HepG2 (cell line): ENCODE results near the gene TSEN54. TPM values are rescaled to one million over a fixed set of nuclear protein-coding genes. Genes with fewer than 3 reads are reported as not detected.
A peak's percentile ranks its signal among the peaks of the same experiment; 100 is the strongest.

Experiments
- ATM ChIP-seq: fragments of 450-650 bp; IDR thresholded peaks from 2 replicates; pipeline ENCODE4 v1.7.1; 2017; ENCODE audit warnings: mild to moderate bottlenecking, borderline replicate concordance
- GATAD2A ChIP-seq: IDR thresholded peaks from 2 replicates; pipeline ENCODE4 v1.6.1; 2016
- GPN1 ChIP-seq: sonication (generic); formaldehyde crosslinking; IDR thresholded peaks from 2 replicates; pipeline ENCODE4 v1.5.1; 2020; ENCODE audit warnings: missing genetic modification reagents, borderline replicate concordance
- HDAC2 ChIP-seq: sonication (generic); formaldehyde crosslinking; IDR thresholded peaks from 2 replicates; pipeline ENCODE4 v1.4.0; 2020; ENCODE audit warnings: missing genetic modification reagents
- HNF4A ChIP-seq: sonication (generic); formaldehyde crosslinking; IDR thresholded peaks from 2 replicates; pipeline ENCODE4 v1.4.0; 2020; ENCODE audit warnings: missing genetic modification reagents
- HNF4G ChIP-seq, 2 experiments: sonication (generic) in 1 of 2; formaldehyde crosslinking in 1 of 2; IDR thresholded peaks; 2 replicates each; pipeline versions ENCODE4 v1.4.0 to v1.6.1; 2011 to 2020; ENCODE audit warnings: borderline replicate concordance in 2 of 2, low read depth in 2 of 2, mild to moderate bottlenecking in 2 of 2, low read length in 1 of 2, missing genetic modification reagents in 1 of 2, moderate library complexity in 1 of 2
- HOXA3 ChIP-seq: sonication (generic); formaldehyde crosslinking; IDR thresholded peaks from 2 replicates; pipeline ENCODE4 v1.5.0; 2020; ENCODE audit warnings: missing genetic modification reagents
- KMT2A ChIP-seq: sonication (generic); formaldehyde crosslinking; IDR thresholded peaks from 2 replicates; pipeline ENCODE4 v1.4.0; 2020; ENCODE audit warnings: missing genetic modification reagents
- RBFOX2 ChIP-seq: fragments of 200-400 bp; formaldehyde crosslinking; IDR thresholded peaks from 2 replicates; pipeline ENCODE4 v1.6.1; 2017; ENCODE audit warnings: low read depth, mild to moderate bottlenecking, low read length
- XRCC5 ChIP-seq: fragments of 200-400 bp; formaldehyde crosslinking; optimal IDR thresholded peaks from 2 replicates; pipeline ENCODE3; 2017; ENCODE audit warnings: mild to moderate bottlenecking, low read length
- ZFP90 ChIP-seq: sonication (generic); formaldehyde crosslinking; IDR thresholded peaks from 2 replicates; pipeline ENCODE4 v1.8.0; 2022; ENCODE audit warnings: missing genetic modification reagents, mild to moderate bottlenecking, inconsistent platforms, borderline replicate concordance
- ZNF430 ChIP-seq: sonication (generic); formaldehyde crosslinking; IDR thresholded peaks from 2 replicates; pipeline ENCODE4 v1.9.0; 2021; ENCODE audit warnings: mild to moderate bottlenecking, missing genetic modification reagents
- ZNF766 ChIP-seq: sonication (generic); formaldehyde crosslinking; IDR thresholded peaks from 2 replicates; pipeline ENCODE4 v1.5.0; 2020; ENCODE audit warnings: missing genetic modification reagents, borderline replicate concordance
- ZNF768 ChIP-seq: sonication (generic); formaldehyde crosslinking; IDR thresholded peaks from 2 replicates; pipeline ENCODE4 v1.4.0; 2020; ENCODE audit warnings: missing genetic modification reagents
- polyA plus RNA-seq, 8 experiments: library from polyadenylated mRNA; depleted of rRNA in 3 of 8; stranded (reverse) in 7 of 8; unstranded in 1 of 8; fragments of >200 nt; fragmentation: Illumina TruSeq in 4 of 8; extraction: Trizol in 4 of 8; gene quantifications; 2 replicates each; pipeline versions ENCODE4 v1.2.1 to v1.2.3, GENCODE V29; 2011 to 2016; ENCODE audit warnings: low read depth in 4 of 8, missing spikeins in 1 of 8, mixed read lengths in 1 of 8; ENCODE audit not compliant: insufficient read depth in 1 of 8
- total RNA-seq, 5 experiments: library from RNA; depleted of rRNA; stranded (reverse); fragments of >200 nt; fragmentation: Illumina TruSeq; extraction: Trizol; gene quantifications; 2 replicates each; pipeline ENCODE4 v1.2.3, GENCODE V29; 2016; ENCODE audit warnings: low read depth in 1 of 5
- TF ChIP-seq, protein P1 (sequence below): IDR thresholded peaks from 2 replicates; pipeline ENCODE4 v1.6.1; 2016; ENCODE audit warnings: low read depth, missing genetic modification reagents, missing compliant biosample characterization
- TF ChIP-seq, protein P2 (sequence below): sonication (generic); formaldehyde crosslinking; IDR thresholded peaks from 2 replicates; pipeline ENCODE4 v1.8.0; 2023; ENCODE audit warnings: mild to moderate bottlenecking, missing genetic modification reagents
- TF ChIP-seq, protein P3 (sequence below): sonication (generic); formaldehyde crosslinking; IDR thresholded peaks from 2 replicates; pipeline ENCODE4 v1.5.0; 2020; ENCODE audit warnings: mild to moderate bottlenecking, missing genetic modification reagents, moderate library complexity
- TF ChIP-seq, protein P4 (sequence below), 2 experiments: sonication (generic) in 1 of 2; formaldehyde crosslinking in 1 of 2; IDR thresholded peaks; 2 replicates each; pipeline versions ENCODE4 v1.4.0 to v1.6.1; 2018 to 2020; ENCODE audit warnings: missing genetic modification reagents in 2 of 2, borderline replicate concordance in 1 of 2, low read depth in 1 of 2, mild to moderate bottlenecking in 1 of 2, missing biosample characterization in 1 of 2

TSEN54 gene
- total and polyA plus RNA-seq, 2 of the 13 experiments (the other 11 are each of a cell fraction or from before 2014, with no cell fraction given) = 62.9 to 63.3 TPM

DNA sequence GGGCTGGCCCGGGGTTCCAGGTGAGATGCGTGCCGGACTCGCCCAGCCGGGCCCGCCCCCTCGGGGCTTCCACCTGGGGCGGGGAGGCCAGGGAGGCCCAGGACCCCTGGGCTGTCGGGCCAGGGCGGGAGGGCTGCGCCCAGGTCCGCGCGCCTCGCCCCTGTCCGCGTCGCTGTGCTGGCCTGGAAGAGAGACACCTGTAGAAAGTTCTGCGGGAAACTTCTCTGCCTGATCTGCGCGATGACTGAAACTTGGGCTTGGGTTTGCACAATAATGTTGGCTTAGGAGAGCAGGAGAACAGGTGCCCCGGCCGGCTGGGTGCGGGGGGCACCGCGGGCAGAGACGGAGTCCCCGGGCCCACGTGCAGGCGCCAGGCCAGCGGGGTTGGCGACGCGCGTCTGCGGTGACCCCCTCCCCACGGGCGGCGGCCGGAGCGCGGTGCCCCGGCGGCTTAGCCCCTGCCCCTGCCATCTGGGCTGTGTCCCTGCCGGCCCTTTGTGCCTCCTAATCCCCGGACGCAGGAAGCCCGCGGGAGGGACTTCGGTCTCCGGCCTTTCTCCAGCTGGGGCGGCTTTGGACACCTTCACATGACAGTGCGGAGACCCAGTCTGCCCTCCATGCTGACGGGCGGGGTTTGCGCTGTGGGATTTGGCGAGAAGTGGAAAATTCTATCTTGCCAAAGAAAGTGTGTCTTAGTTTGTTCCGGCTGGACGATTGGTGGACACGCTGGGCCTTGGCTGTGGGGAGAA is 9.7 kb downstream of the TSEN54 start (continued):
- TF ChIP-seq, protein P1, sequence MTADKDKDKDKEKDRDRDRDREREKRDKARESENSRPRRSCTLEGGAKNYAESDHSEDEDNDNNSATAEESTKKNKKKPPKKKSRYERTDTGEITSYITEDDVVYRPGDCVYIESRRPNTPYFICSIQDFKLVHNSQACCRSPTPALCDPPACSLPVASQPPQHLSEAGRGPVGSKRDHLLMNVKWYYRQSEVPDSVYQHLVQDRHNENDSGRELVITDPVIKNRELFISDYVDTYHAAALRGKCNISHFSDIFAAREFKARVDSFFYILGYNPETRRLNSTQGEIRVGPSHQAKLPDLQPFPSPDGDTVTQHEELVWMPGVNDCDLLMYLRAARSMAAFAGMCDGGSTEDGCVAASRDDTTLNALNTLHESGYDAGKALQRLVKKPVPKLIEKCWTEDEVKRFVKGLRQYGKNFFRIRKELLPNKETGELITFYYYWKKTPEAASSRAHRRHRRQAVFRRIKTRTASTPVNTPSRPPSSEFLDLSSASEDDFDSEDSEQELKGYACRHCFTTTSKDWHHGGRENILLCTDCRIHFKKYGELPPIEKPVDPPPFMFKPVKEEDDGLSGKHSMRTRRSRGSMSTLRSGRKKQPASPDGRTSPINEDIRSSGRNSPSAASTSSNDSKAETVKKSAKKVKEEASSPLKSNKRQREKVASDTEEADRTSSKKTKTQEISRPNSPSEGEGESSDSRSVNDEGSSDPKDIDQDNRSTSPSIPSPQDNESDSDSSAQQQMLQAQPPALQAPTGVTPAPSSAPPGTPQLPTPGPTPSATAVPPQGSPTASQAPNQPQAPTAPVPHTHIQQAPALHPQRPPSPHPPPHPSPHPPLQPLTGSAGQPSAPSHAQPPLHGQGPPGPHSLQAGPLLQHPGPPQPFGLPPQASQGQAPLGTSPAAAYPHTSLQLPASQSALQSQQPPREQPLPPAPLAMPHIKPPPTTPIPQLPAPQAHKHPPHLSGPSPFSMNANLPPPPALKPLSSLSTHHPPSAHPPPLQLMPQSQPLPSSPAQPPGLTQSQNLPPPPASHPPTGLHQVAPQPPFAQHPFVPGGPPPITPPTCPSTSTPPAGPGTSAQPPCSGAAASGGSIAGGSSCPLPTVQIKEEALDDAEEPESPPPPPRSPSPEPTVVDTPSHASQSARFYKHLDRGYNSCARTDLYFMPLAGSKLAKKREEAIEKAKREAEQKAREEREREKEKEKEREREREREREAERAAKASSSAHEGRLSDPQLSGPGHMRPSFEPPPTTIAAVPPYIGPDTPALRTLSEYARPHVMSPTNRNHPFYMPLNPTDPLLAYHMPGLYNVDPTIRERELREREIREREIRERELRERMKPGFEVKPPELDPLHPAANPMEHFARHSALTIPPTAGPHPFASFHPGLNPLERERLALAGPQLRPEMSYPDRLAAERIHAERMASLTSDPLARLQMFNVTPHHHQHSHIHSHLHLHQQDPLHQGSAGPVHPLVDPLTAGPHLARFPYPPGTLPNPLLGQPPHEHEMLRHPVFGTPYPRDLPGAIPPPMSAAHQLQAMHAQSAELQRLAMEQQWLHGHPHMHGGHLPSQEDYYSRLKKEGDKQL = no peak
- peak; percentile 58 for TF ChIP-seq XRCC5
- TF ChIP-seq RBFOX2 = 0 out of 2 replicates have a peak, but pooled peaks have one; percentile 50
- peak; percentile 23; the same call in 1 of the 2 replicates for TF ChIP-seq ZNF430
- peak; percentile 70 for TF ChIP-seq HNF4A (CRISPR knock-in tag)
- TF ChIP-seq ZFP90 (CRISPR knock-in tag) = no peak; the same call in 1 of the 2 replicates
- TF ChIP-seq ZNF768 = peak; percentile 44; the same call in 1 of the 2 replicates
- TF ChIP-seq HNF4G (IDR thresholded peaks at IDR 0.05; ENCODE audit: borderline replicate concordance, low read depth, low read length) = peak; percentile 42; the same call in 1 of the 2 replicates
- TF ChIP-seq HNF4G (CRISPR knock-in tag; IDR thresholded peaks at IDR 0.05; ENCODE audit: borderline replicate concordance, low read depth) = no peak
- TF ChIP-seq GPN1 (CRISPR knock-in tag) = no peak
- 0 out of 2 replicates have a peak, but pooled peaks have one; percentile 66 for TF ChIP-seq ZNF766 (CRISPR knock-in tag)
- no peak for TF ChIP-seq GATAD2A (CRISPR knock-in tag)
- TF ChIP-seq, protein P2, sequence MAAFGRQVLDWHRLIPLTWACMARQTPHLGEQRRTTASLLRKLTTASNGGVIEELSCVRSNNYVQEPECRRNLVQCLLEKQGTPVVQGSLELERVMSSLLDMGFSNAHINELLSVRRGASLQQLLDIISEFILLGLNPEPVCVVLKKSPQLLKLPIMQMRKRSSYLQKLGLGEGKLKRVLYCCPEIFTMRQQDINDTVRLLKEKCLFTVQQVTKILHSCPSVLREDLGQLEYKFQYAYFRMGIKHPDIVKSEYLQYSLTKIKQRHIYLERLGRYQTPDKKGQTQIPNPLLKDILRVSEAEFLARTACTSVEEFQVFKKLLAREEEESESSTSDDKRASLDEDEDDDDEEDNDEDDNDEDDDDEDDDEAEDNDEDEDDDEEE (CRISPR knock-in tag) = 0 out of 2 replicates have a peak, but pooled peaks have one; percentile 58
- TF ChIP-seq, protein P3, sequence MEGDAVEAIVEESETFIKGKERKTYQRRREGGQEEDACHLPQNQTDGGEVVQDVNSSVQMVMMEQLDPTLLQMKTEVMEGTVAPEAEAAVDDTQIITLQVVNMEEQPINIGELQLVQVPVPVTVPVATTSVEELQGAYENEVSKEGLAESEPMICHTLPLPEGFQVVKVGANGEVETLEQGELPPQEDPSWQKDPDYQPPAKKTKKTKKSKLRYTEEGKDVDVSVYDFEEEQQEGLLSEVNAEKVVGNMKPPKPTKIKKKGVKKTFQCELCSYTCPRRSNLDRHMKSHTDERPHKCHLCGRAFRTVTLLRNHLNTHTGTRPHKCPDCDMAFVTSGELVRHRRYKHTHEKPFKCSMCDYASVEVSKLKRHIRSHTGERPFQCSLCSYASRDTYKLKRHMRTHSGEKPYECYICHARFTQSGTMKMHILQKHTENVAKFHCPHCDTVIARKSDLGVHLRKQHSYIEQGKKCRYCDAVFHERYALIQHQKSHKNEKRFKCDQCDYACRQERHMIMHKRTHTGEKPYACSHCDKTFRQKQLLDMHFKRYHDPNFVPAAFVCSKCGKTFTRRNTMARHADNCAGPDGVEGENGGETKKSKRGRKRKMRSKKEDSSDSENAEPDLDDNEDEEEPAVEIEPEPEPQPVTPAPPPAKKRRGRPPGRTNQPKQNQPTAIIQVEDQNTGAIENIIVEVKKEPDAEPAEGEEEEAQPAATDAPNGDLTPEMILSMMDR (CRISPR knock-in tag) = no peak
- TF ChIP-seq HDAC2 = 0 out of 2 replicates have a peak, but pooled peaks have one; percentile 12
- TF ChIP-seq ATM = no peak
- TF ChIP-seq KMT2A (CRISPR knock-in tag) = no peak; the same call in 1 of the 2 replicates
- TF ChIP-seq HOXA3 (CRISPR knock-in tag) = peak; percentile 43; the same call in 1 of the 2 replicates
- TF ChIP-seq, protein P4, sequence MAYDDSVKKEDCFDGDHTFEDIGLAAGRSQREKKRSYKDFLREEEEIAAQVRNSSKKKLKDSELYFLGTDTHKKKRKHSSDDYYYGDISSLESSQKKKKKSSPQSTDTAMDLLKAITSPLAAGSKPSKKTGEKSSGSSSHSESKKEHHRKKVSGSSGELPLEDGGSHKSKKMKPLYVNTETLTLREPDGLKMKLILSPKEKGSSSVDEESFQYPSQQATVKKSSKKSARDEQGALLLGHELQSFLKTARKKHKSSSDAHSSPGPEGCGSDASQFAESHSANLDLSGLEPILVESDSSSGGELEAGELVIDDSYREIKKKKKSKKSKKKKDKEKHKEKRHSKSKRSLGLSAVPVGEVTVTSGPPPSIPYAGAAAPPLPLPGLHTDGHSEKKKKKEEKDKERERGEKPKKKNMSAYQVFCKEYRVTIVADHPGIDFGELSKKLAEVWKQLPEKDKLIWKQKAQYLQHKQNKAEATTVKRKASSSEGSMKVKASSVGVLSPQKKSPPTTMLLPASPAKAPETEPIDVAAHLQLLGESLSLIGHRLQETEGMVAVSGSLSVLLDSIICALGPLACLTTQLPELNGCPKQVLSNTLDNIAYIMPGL (CRISPR knock-in tag; IDR thresholded peaks at IDR 0.05; ENCODE audit: borderline replicate concordance in 1 of 2, low read depth in 1 of 2) = peak in 1 of 2 experiments; percentile 69; a peak in 2 of 4 replicates
